GM18502 (cell line): ENCODE measurements around the gene CEMIP.

Experiments
- ATAC-seq: cut with Tn5 transposase; IDR thresholded peaks from one replicate; pipeline ENCODE4 v1.9.1; 2021; ENCODE audit warnings: mild to moderate bottlenecking; ENCODE audit not compliant: unreplicated experiment, poor library complexity

The CEMIP gene

GRCh38 chr15:80967991-80968510 lies 188.9 kb downstream of the CEMIP start:
- no peak for ATAC-seq

GRCh38 chr15:80969316-80969715 lies 190.1 kb downstream of the CEMIP start:
- no peak for ATAC-seq

DNA sequence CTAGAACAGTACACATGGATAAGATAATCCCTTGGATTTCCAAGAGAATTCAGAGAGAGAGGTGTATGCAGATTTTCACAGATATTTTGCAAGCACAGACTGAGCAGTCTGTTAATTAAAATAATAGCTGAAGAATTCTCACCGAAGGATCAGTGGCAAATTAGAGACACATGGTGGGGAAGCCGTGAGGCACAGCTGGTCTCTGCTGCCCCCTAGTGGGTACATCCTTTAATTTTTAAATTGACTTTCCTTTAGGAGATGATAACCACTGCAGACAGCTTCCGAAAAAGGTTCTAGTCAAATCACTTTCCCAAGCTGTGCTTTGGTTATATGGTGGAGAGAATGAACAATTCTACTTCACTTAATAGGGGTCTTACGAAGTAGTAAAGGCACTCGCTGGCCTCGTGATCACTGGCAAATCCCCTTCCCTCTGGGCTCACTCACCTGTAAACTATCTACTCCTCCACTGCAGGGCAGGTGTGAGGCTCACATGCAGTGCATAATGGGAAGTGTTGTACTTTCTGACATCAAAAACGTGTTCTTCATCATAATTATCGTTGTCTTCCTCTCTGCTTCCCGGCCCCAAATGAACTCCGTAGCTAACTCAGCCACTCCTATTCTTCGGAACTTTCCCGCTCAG lies 191.0 kb downstream of the CEMIP start:
- ATAC-seq = no peak

- ATAC-seq = no peak
Observed at GRCh38 chr15:80970658-80971057, 191.5 kb downstream of the CEMIP start.

GRCh38 chr15:80971143-80971542 lies 192.0 kb downstream of the CEMIP start:
- ATAC-seq = no peak

- no peak for ATAC-seq
Observed at GRCh38 chr15:80972276-80972675, 193.1 kb downstream of the CEMIP start.

GRCh38 chr15:80974914-80975313 lies 195.7 kb downstream of the CEMIP start:
- ATAC-seq = no peak

DNA sequence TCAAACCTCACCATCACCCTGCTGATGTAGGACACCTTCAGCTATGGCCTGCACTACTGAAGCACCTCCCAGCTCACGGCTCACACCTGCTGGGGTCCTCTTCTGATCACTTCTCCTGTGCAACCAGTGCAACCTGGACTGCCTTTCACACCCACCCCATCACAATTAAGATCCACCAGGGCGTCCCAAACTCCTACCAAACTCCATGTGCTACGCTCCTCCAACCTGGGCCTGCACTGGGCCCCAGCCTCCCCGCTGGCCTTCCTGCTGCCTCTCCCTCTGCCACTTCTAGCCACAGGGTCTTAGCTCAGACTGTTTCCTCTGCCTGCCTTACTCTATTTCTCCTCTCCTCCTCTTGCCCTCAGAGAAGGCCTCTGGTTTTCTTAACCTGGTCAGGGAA lies 197.7 kb downstream of the CEMIP start:
- no peak for ATAC-seq

- ATAC-seq = no peak
Observed at GRCh38 chr15:80977627-80978036, 198.5 kb downstream of the CEMIP start.

- no peak for ATAC-seq
Observed at GRCh38 chr15:80978685-80979329, 199.6 kb downstream of the CEMIP start.

GRCh38 chr15:80979538-80980200 lies 200.5 kb downstream of the CEMIP start:
- ATAC-seq = no peak

DNA sequence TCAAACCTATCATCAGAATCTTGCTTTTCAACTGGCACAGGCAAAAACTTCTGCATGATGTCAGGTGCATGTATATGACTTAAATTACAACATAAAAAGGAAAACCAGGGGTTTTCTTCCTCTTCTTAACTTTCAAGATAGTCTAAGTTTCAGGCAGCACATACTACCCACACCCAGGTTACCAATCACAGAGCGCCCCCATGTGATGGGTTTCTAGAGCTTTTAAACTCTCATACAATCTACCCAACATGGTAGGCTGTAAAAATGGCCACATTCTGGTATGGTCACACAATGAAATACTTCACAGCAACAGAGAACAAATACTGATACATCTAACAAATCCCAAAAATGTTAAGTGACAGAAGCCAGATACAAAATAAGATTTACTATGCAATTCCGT lies 203.0 kb downstream of the CEMIP start:
- ATAC-seq = no peak

- no peak for ATAC-seq
Observed at GRCh38 chr15:80982839-80983238, 203.7 kb downstream of the CEMIP start.

GRCh38 chr15:80984856-80985255 lies 205.7 kb downstream of the CEMIP start:
- ATAC-seq = no peak

DNA sequence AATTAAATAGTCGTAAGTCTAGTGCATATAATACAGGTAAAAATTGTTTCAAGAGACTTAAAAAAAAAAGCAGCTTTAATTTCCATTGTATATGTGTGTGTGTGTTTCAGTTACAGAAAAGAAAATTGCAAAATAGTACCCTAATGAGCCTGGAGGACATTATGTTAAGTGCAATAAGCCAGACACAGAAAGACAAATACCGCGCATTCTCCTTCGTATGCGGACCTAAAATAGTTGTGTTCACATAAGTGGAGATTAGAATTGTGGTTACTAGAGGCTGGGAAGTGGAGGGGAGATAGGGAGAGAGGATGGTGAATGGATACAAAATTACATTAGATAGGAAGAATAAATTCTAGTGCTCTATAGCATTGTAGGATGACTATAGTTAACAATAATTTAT lies 206.8 kb downstream of the CEMIP start:
- ATAC-seq = no peak

GRCh38 chr15:80986487-80986886 lies 207.3 kb downstream of the CEMIP start:
- no peak for ATAC-seq

- no peak for ATAC-seq
Observed at GRCh38 chr15:80988148-80988796, 209.1 kb downstream of the CEMIP start.

GRCh38 chr15:80989081-80989517 lies 209.9 kb downstream of the CEMIP start:
- peak; percentile 5 for ATAC-seq

- ATAC-seq = peak; percentile 97
Observed at GRCh38 chr15:80989518-80990478, 210.6 kb downstream of the CEMIP start, which contains the start of gene MESD. MESD (minus strand) TSS chr15:80989819; CDS start chr15:80989791, 28 bp downstream.

DNA sequence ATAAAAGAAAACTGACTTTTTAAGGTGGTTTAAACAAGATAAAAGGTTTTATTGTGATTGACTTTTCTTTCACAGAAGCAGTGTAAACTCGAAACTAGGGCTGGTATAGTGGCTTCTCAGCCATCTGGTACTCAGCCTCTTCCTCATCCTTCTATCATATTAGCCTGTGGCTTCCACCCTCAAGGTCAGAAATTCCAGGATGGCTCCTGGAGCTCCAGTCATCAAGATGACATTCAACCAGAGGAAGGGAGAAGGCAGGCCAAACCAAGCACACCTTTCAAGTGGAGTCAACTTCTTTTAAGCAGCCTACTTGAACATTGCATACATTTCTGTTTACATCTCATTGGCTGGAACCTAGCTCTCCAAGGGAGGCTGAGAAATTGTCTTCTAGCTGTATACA lies 211.8 kb downstream of the CEMIP start:
- ATAC-seq = no peak
